GM12891 (cell line): Measurements from ENCODE around the gene COL7A1.

ENCODE experiments used
- POLR2A ChIP-seq: IDR thresholded peaks from 2 replicates; pipeline ENCODE4 v1.6.1; 2011; ENCODE audit warnings: low read depth, low read length, control low read depth
- POLR2AphosphoS5 ChIP-seq: IDR thresholded peaks from 2 replicates; pipeline ENCODE4 v1.6.1; 2011; ENCODE audit warnings: low read depth, low read length, control low read depth

GRCh38 chr3:48521635-48522034 is 73.5 kb downstream of the COL7A1 start:
- TF ChIP-seq POLR2AphosphoS5 (no peak), POLR2A (no peak)
